Right cardiac atrium (tissue), 5 donors: Measurements from ENCODE around the gene MTFR1L. TPM values are rescaled to one million over a fixed set of nuclear protein-coding genes. Genes with fewer than 3 reads are reported as not detected.

ENCODE experiments used
- ATAC-seq, 2 donors: fragments of 200-7000 bp; cut with Tn5 transposase; one replicate each; pipeline versions ENCODE4 v1.8.0 to v1.9.1; 2020; ENCODE audit warnings: moderate library complexity in 2 of 2, mild to moderate bottlenecking in 1 of 2
- DNase-seq, 3 donors: peaks; one replicate each; pipeline ENCODE4 v3.0.0-alpha.2; 2020
- H3K27ac ChIP-seq: one replicate; pipeline ENCODE4 v1.5.1; 2013; ENCODE audit warnings: mild to moderate bottlenecking, low read length, control low read depth, moderate library complexity
- H3K27me3 ChIP-seq: one replicate; pipeline ENCODE4 v1.6.1; 2013; ENCODE audit not compliant: control insufficient read depth, insufficient read depth
- H3K4me1 ChIP-seq: one replicate; pipeline ENCODE4 v1.6.1; 2013; ENCODE audit warnings: low read length; ENCODE audit not compliant: control insufficient read depth, insufficient read depth
- H3K4me3 ChIP-seq: one replicate; pipeline ENCODE4 v1.5.1; 2013; ENCODE audit warnings: low read length, control low read depth
- H3K9me3 ChIP-seq: one replicate; pipeline ENCODE4 v1.6.1; 2013; ENCODE audit warnings: low read length; ENCODE audit not compliant: control insufficient read depth
- WGBS: extraction: QIAGEN DNeasy Blood & Tissue Kit; methylation state at CpG from one replicate; pipeline ENCODE4 v1.1.7; 2013; 5-methylcytosine and 5-hydroxymethylcytosine counted together
- intact Hi-C, 4 donors: fragments of 100-400 bp; cut with DNase I; formaldehyde crosslinking; loops; one replicate each; pipeline versions ENCODE4 v1.11.0 to v1.14.0; 2022 to 2023
- polyA plus RNA-seq: library from polyadenylated mRNA; stranded (reverse); fragments of 200-250 nt; gene quantifications from one replicate; pipeline ENCODE4 v1.2.3, GENCODE V29; 2013
- total RNA-seq, 4 donors: library from RNA; stranded (reverse); fragmentation: NEBNext Ultra II Directional; extraction: Animal tissue kit (Norgen Biotek cat#: 25700); gene quantifications; one replicate each; pipeline ENCODE4 v1.2.1, GENCODE V29; 2021
- donor health status: healthy with polysubstance abuse.
- donor health status: DM: no; HTN: yes; CAD: no.
- donor health status: DM: no; HTN: no; CAD: no.
- donor health status: DM: no; HTN: yes; CAD: no; lungs with severe emphysema.
- donor health status: DM: yes; HTN: yes; CAD: no.

The MTFR1L gene
- total and polyA plus RNA-seq, 5 donors = 125 to 195 (median 169) TPM

DNA sequence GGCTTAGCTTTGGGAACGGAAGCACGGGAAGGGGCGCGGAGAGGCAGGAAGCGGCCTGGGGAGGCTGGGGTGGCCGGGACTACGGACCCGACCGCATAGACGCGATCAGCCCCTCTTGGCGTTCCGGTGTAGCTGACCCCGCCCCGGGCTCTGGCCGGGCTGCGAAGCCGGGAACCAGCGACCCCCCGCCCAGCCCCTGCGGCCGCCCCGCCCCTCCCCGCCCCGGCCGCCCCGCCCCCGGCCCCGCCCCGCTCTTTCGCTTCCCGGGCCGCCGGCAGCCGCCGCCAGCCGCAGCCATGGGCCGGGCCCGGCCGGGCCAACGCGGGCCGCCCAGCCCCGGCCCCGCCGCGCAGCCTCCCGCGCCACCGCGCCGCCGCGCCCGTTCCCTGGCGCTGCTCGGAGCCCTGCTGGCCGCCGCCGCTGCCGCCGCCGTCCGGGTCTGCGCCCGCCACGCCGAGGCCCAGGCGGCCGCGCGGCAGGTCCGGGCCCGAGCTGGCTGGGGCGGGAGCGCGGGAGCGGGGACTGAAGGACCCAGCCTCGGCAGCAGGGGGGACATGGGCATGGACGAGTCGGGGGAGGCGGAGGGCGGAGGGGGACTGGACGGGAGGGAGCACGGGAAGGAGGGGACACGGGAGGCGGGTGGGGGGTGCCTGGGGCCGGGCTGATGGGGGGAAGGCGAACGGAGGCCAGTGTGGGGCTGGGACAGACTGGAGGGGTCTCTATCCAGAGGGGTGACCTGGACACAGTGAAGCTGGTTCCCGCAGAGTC is 19.6 kb upstream of the MTFR1L start, which contains the start of gene SELENON:
SELENON (plus strand) TSS at position 259 of the 768 bp plus-strand sequence; CDS start at position 297, 38 bp downstream.
- WGBS = under 1% methylated on average over 90 of the region's 91 CpGs
- peak within 1 kb of the TSS; percentile 86 for H3K4me3 ChIP-seq
- peak within 1 kb of the TSS; percentile 65 for H3K27ac ChIP-seq
- DNase-seq (peak; percentile 84 to 94 (median 93)), ATAC-seq (peak; percentile 82)
- intact Hi-C loops = loop anchor here in 2 of 4 donors (5.0 to 10.0 kb wide), 3 partner anchors 95 to 183 kb away; partner anchors contain the start of gene MAN1C1 (in 2 of the 2)
- no peaks in the 10 kb centered on the region for H3K9me3 ChIP-seq
- H3K27me3 ChIP-seq = no peaks in the 10 kb centered on the region
- H3K4me1 ChIP-seq = peaks cover 9% of the 10 kb centered on the region

DNA sequence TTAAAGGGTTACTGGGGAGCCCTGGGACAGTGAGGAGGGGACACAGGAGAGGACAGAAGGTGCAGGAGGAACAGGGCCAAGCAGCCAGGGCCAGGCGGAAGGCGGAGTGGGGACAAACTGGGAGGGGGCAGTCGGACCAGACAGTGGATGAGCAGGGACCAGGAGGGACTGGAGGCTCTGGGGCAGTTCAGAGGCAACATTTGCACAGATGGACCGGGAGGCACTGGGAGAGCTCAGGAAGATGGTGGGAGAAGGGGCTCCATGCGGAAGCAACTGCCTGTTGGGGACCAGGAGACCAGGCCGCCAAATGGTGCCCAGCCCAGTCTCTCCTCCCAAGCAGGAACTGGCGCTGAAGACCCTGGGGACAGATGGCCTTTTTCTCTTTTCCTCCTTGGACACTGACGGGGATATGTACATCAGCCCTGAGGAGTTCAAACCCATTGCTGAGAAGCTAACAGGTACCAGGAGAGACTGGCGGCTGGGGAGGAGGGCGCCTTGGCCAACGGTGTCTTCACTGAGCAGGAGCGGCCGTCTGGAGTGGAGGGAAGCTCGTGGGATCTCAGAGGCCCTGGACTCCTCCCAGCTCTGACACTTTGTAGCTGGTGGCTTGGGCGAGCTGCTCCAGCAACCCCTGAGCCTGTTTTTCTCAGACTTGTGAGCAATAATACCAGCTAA is 18.9 kb upstream of the MTFR1L start:
- Histone ChIP-seq H3K4me3 (peak overlapping the region; percentile 86), H3K9me3 (no peaks in the 10 kb centered on the region), H3K27ac (peak overlapping the region; percentile 10), H3K4me1 (peaks cover 12% of the 10 kb centered on the region), H3K27me3 (no peaks in the 10 kb centered on the region)
- WGBS = 45% methylated on average over 15 of the region's 15 CpGs
- intact Hi-C loops = no loop called here
- peak in 2 of 3 donors; percentile 70 to 72 for DNase-seq
- ATAC-seq = peak in 1 of 2 donors; percentile 12

DNA sequence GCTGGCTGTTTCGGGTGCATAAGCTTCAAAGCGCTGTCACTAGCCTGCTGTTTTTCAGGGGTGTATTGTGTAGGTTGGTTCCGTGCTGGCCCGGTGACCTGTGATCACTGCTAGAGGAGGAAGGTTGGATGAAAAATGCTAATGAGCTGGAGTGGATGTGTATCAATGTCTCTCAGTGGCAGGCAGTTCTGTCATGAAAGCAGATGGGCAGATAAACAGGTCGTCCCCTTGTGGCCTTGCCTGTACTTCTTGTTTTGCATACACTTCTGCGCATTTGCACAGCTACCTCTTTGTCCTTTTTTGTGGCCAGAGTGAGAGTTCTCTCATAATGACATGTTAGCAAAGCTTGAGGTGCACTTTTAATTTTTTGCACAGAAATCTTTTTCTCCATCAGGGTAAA is 16.8 kb upstream of the MTFR1L start:
- Histone ChIP-seq H3K27me3 (no peaks in the 10 kb centered on the region), H3K9me3 (no peaks in the 10 kb centered on the region), H3K27ac (no peak overlapping the region), H3K4me3 (no peak overlapping the region), H3K4me1 (peaks cover 15% of the 10 kb centered on the region)
- 82% methylated on average over 6 of the region's 6 CpGs for WGBS
- DNase-seq (no peak), ATAC-seq (no peak)
- intact Hi-C loops = no loop called here

DNA sequence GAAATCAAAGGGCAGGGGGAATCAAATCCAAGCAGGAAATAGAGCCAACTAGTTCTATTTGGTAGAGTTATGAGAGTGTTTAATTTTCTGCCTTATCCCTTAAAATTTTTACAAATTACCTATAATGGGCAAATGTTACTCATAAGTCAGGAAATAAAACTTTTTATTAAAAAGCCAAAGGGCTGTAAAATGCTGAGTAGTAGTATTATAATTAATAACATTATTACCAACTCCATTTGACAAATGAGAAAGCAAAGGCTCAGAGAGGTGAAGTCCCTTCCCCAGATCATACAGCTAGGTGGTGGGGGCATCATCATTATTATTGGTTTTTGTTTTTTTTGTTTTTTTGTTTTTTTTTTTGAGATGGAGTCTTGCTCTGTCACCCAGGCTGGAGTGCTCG is 16.4 kb upstream of the MTFR1L start:
- no peaks in the 10 kb centered on the region for H3K27me3 ChIP-seq
- H3K4me3 ChIP-seq = no peak overlapping the region
- DNase-seq (no peak), ATAC-seq (no peak)
- no peak overlapping the region for H3K27ac ChIP-seq
- intact Hi-C loops = no loop called here
- no peaks in the 10 kb centered on the region for H3K9me3 ChIP-seq
- 94% methylated on average over 1 of the region's 1 CpG for WGBS
- H3K4me1 ChIP-seq = peaks cover 15% of the 10 kb centered on the region

DNA sequence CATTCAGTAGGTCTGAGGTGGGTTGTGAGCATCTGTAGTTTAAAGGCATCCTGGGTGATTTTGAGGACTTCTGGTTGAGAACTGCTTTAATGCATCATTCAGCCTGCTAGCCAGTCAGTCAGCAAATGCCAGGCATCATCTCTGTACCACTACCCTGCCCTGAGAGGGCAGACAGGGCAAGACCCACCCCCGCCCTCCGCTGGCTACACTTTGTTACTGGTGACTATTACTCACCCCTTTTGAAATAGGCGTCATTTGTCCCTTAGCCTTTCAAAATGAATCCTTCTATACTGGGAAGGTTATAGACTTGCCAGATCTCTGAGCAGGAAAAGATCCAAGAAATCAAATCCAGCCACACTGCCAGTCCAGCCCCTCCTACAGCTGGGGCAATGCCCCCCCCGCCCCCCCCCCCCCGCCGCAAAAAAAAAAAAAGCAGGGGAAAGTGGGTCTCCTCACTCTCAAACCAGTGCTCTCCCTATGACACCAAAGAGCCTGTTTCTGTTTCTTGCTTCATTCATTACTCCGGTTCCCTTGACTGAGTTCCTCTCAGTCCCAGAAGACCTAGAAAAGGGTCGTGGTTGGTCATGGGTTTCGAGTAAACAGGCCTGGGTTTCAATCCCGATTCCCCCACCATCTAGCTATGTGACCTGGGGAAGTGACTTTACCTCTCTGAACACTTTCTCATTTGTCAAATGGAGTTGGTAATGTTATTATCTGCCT is 15.3 kb upstream of the MTFR1L start:
- H3K27ac ChIP-seq = no peak overlapping the region
- ATAC-seq = no peak
- WGBS = 68% methylated on average over 10 of the region's 10 CpGs
- no peaks in the 10 kb centered on the region for H3K9me3 ChIP-seq
- H3K4me1 ChIP-seq = peaks cover 15% of the 10 kb centered on the region
- no peak for DNase-seq
- intact Hi-C loops = no loop called here
- H3K27me3 ChIP-seq = no peaks in the 10 kb centered on the region
- no peak overlapping the region for H3K4me3 ChIP-seq

DNA sequence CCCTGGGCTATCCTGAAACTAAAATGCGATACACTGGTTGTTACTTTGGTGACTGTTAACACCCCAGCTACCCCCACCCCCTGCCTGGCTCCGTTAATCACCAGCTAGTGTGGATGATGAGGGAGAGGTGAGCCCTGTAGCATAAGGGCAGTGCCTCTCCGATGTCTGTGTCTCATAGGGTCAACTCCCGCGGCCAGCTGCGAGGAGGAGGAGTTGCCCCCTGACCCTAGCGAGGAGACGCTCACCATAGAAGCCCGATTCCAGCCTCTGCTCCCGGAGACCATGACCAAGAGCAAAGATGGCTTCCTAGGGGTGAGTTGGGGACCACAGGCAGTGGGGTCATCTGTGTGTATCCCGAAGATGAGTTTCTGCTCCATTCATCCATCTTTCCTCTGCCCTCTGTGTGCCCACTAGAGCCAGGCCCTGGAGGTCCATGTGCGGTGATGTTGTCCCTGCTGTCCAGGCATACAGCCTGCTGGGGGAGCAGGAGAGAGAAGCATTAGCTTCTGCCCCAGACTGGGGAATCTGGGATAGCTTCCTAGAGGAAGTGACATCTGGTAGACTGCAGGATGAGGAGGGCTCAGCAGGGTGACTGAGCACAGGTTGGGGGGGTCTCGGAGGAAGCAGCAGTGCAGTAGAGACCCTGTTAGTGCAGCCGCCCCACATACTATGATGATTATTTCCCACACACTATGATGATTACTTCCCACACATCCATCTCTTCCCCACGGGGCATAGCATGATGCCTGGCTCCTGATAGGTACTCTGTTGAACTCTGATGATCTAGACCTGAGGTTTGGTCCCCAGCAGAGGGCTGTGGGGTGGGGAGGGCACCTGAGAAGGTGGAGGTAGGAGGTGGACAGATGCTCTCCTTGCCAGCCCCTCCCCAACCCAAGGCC is 14.5 kb upstream of the MTFR1L start:
- ATAC-seq = no peak
- 77% methylated on average over 15 of the region's 15 CpGs for WGBS
- no peaks in the 10 kb centered on the region for H3K9me3 ChIP-seq
- no peak overlapping the region for H3K27ac ChIP-seq
- no peak overlapping the region for H3K4me3 ChIP-seq
- peaks cover 15% of the 10 kb centered on the region for H3K4me1 ChIP-seq
- intact Hi-C loops = no loop called here
- H3K27me3 ChIP-seq = no peaks in the 10 kb centered on the region
- no peak for DNase-seq

DNA sequence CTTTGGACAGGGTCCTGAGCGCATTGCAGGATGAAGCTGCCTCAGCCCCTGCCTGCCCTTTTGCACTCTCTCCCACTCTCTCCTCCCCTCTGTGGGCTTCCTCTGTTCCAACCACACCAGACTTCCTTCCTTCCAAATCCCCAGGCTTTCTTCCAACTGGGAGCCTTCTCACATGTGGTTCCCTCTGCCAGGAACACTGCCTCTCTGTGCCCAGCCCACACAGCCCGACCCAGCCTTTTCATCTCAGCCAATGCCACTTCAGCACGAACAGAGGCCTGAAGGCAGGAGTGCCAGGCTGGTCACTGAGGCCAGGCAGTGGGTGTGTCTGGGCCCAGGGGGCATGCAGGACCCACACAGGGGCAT is 13.9 kb upstream of the MTFR1L start:
- intact Hi-C loops = no loop called here
- H3K4me1 ChIP-seq = peaks cover 12% of the 10 kb centered on the region
- peak in 2 of 3 donors; percentile 57 to 80 for DNase-seq
- WGBS = 34% methylated on average over 3 of the region's 3 CpGs
- no peaks in the 10 kb centered on the region for H3K27me3 ChIP-seq
- peak; percentile 71 to 75 for ATAC-seq
- no peaks in the 10 kb centered on the region for H3K9me3 ChIP-seq
- no peak overlapping the region for H3K4me3 ChIP-seq
- H3K27ac ChIP-seq = peak overlapping the region; percentile 6

DNA sequence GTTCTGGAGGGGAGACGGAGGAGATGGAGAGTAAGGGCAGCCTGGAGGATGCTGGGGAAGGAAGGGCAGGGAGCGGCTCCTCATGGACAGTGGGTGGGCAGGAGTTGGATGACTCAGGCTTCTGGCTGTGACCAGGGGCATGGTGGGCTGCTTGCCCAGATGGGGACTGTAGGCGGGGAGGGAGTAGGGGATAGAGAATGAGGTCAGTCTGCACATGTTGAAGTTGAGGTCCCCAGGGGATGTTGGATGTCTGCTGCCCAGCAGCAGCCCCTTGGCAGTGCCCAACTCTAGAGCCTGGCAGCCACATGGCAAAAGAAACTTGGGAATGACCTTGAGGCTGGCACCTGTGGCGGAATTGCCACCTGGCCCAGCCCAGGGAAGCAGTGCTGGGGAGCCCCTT is 13.3 kb upstream of the MTFR1L start:
- peaks cover 9% of the 10 kb centered on the region for H3K4me1 ChIP-seq
- ATAC-seq (peak; percentile 17 to 65), DNase-seq (peak; percentile 75 to 86 (median 80))
- H3K27ac ChIP-seq = no peak overlapping the region
- H3K9me3 ChIP-seq = no peaks in the 10 kb centered on the region
- intact Hi-C loops = no loop called here
- no peaks in the 10 kb centered on the region for H3K27me3 ChIP-seq
- no peak overlapping the region for H3K4me3 ChIP-seq
- 55% methylated on average over 4 of the region's 4 CpGs for WGBS

DNA sequence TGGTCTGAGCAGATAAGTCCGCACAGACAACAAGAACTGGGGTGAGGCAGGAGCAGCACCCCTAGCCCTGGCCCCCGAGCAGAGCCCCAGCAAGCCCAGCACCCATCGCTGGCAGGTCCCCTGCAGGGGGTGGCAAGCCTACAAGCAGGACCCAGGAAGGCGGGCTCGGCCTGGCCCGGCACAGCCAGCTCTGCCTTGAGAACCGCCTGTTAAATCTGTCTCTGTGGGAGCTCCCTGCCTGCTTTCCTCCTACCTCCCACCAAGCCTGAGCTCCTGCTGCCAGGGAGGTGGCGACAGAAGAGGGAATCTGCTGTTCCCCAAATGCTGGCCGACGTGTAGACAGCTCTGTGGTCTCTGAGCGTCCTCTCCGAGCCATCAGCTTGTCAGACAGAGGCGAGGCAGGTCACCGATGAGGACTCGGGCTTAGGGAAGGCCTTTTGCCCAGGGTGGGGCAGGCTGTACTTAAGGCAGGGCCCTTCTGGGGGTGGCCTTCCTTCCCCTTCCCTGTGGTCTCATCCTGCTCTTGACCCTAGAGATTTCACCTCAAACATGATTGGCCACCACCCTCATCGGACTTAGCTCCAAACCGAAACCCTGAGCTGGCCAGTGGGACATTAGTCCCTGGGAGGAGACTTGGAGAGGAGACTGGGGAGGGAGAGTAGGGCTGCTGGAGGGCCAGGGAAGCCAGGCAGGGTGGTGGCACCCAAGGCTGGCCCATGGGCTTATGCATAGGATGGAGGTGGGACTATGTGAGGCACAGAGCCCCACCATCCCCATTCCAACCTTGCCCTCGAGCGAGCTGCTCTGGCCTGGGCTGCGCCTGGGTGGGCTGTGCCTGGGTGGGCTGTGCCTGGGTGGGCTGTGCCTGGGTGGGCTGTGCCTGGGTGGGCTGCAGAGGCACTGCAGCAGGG is 12.0 kb upstream of the MTFR1L start:
- 69% methylated on average over 20 of the region's 20 CpGs for WGBS
- no peak overlapping the region for H3K4me3 ChIP-seq
- H3K9me3 ChIP-seq = no peaks in the 10 kb centered on the region
- H3K4me1 ChIP-seq = peaks cover 9% of the 10 kb centered on the region
- no peaks in the 10 kb centered on the region for H3K27me3 ChIP-seq
- no peak for DNase-seq
- intact Hi-C loops = no loop called here
- peak overlapping the region; percentile 14 for H3K27ac ChIP-seq
- peak in 1 of 2 donors; percentile 25 for ATAC-seq
